NCI-H510A treated with DMSO at 0.1 percent for 48 hours (cell line): ENCODE results near the gene EPHA3.

Experiments
- DNase-seq: peaks from one replicate; lab custom pipeline; 2025; lab: John Stamatoyannopoulos, UW

The EPHA3 gene

GRCh38 chr3:89107461-89108290 lies at the start of gene EPHA3:
TSS of gene EPHA3 (plus strand) at chr3:89107621. CDS start at chr3:89107749, 128 bp downstream.
- DNase-seq: peak; percentile 0

DNA sequence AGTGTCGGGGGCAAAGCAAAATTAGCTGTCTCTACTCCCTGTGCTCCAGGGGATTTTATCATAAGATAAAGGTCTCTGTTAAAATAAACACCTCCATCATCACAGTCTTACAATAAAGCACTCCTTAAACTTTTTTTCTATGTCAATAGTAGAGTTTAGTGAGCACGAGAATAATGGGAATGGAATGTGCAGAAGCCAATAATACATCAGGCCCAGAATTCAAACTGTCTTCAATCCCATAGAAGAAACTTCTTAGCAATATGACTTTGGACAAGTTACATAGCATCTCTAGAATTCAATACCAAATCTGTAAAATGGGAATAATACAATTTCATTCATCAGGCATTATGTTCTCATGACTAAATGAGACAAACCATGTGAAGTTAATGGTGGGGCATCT lies 49.0 kb upstream of the EPHA3 start:
- no peak for DNase-seq

DNA sequence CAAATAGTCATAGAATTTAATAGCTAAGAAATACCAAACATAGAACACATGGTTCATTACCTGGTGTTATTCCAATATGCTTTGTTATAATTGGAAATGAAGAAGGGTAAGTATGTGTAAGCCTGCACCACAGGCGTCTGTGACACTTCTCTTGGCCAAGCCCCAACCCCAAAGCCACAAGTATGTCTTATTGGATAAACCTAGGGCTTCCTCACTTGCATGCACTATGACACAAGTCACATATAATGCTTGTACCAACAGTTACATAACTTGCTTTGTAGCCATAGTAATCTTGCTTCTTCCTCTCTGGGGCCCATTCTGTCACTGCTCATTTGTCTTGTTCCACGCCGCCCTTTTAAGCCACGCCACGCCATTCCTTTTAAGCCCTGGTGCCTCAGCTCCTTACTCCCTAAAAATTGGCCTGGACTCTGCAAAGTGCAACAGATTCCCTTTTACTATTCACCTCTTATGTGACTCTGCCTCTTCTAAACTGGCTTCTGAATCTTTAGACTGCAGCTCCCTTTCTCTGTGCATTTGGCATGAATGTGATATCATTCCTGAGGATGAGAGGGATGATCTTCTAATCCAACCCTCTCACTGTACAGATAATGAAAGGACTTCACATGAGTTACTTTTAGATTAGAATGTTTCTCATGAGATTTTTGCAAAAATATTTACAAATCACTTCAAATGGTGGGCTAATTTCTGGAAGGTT lies 48.1 kb upstream of the EPHA3 start:
- DNase-seq: no peak

- DNase-seq: no peak
Observed at GRCh38 chr3:89061259-89061658, 46.2 kb upstream of the EPHA3 start.

DNA sequence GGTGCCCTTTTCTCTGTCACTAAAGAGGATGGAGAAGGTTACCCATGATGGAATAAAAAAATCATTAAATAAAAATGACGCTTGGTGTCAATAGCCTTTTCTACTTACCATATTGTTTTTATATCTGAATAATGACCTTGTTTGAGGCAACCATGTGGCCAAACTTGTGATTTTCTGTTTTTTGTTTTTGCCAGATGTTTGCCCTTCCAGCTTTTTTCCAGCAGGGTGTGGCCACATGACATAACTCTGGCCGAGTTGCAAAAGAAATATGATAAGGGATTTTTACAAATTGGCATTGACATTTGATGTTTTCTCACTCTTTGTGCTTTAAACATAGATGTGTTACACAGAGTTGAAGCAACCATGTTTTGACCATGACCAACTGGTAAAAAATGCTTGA lies 39.7 kb upstream of the EPHA3 start:
- DNase-seq: no peak

DNA sequence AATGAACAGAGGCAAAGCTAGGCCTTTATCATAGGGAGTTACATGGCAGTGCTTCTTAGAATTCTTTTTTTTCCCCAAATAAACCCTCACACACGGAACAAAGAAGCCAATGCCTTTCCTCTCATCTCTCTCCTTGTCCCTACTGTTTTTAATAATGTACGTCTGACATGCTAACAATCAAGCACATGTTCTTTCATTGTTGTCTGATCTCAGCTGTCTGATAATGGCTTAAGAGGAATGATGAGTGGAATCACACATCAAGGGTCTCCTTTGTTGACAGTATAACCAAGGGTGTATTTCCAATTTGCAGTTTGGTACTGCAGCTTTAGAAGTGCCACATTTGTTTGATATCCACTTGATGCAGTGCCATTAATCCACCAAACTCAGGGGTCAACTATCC lies 34.8 kb upstream of the EPHA3 start:
- no peak for DNase-seq

DNA sequence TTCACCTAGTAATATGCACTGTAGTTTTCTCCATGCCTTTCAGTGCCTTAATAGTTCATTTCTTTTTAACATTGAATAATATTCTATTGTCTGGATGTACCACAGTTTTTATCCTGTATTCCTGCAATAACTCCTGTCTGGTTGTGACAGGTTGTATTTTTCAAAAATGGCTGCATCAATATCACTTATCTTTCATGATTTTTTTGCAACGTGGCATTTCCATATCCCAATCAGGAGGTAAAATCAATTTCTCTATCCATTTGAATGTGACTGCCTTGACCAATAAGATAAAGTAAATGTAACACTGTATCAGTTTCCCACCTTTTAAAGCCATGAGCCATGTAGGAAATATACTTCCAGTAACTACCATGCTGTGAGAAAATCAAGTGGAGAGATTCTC lies 27.5 kb upstream of the EPHA3 start:
- no peak for DNase-seq

DNA sequence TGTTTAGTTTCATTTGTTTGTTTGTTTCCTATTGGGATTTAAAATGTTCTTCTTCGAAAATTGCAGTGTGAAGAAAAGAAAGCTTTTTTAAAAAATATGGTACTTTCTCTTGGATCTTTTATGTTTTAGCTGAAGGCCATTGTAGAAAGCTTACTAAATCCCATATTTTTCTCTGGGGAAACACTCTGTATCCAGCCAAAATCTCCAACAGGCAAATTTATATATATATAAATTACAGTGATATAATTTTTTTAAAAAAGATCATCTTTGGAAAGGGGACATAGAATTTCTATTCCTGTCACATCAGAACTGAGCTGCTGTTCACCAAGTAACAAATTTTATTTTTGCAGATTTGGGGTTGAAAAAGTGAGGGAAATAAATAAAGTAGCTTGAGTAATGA lies 19.6 kb upstream of the EPHA3 start:
- no peak for DNase-seq

DNA sequence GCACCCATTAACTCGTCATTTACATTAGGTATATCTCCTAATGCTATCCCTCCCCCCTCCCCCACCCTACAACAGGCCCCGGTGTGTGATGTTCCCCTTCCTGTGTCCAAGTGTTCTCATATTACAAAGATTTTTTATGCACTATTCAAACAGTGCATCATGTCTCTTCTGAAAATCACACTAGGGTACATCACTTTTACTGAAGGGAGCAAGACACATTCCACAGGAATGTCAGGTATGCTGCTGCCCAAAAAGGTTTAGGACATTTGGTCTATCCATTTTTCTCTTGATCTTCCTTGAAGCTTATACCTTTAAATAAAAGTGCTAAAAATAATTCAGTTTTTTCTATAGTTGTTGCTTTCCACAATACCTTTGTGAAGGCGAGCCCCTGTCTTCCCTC lies 9.2 kb upstream of the EPHA3 start:
- DNase-seq: no peak

- peak; percentile 0 for DNase-seq
Observed at GRCh38 chr3:89098964-89099585, 8.3 kb upstream of the EPHA3 start.

DNA sequence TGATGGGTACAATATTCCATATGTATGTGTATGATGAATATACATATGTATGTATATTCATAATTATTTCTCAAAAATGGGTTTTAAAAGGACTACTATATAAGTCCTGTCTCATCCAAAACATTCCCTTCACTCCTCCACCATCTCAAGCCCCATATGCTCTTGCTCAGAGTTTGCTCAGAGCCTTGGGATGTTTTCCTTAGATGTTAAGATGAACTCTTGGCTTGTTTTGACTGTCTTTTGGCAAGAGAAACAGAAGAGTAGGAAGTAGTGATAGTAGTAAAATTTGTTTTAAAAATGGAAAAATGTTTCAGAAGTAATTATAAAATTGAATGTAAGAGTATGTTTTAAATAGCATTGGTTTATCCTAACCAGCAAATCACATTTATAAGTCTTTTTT lies 6.2 kb upstream of the EPHA3 start:
- no peak for DNase-seq

DNA sequence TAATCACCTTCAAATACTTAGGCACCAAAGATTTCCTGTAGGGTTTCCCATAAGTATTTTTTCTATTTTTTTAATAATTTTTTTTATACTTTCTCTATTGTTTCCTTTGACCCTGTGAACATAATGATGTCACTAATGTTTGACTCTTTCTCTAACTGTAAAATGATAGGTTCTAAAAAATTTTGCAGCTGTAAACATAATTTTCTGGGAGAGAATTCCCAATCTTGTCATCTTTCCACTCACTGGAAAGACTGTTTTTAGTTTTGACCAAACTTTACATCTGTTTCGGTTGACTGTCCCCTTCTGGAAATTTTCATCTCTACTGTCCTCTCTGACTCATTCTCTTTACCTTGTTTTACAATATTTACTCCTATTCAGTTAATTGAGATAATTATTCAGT lies 5.5 kb upstream of the EPHA3 start:
- DNase-seq: no peak

DNA sequence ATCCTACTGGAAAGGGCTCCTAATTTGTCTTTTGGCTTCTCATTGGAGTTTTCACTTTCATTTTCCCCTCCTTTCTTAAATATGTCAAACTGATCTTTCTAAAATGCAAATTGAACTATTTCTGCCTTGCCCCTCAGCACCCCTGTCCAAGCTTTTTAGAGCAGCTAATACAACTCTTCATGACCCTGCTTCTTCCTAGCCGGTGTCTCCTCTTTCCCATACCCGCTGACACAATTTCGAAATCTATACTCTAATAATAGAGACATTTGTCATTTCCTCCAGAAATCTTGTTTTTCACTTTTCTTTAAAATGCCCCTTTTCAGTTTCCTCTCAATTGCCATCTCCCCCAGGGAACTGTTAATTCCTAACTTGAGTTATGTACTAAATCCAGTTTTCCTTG lies 2.9 kb upstream of the EPHA3 start:
- DNase-seq: no peak

- no peak for DNase-seq
Observed at GRCh38 chr3:89105503-89105902, 1.9 kb upstream of the EPHA3 start.

DNA sequence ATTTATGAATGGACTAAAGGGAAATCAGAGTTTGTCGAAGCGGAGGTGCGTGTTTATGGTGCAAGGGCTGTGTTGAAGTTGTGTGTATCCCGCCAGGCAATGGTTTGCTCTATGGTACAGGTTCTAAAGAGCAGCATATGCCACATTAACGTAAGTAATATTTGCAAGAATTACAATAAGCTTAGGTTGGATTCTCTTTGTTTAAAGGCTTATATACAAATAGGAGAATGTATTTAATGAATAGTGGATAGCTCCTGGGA lies 800 bp downstream of the EPHA3 start:
- no peak for DNase-seq

GRCh38 chr3:89113344-89113743 lies 5.9 kb downstream of the EPHA3 start:
- no peak for DNase-seq

GRCh38 chr3:89113893-89114840 lies 6.7 kb downstream of the EPHA3 start:
- peak; percentile 4 for DNase-seq

DNA sequence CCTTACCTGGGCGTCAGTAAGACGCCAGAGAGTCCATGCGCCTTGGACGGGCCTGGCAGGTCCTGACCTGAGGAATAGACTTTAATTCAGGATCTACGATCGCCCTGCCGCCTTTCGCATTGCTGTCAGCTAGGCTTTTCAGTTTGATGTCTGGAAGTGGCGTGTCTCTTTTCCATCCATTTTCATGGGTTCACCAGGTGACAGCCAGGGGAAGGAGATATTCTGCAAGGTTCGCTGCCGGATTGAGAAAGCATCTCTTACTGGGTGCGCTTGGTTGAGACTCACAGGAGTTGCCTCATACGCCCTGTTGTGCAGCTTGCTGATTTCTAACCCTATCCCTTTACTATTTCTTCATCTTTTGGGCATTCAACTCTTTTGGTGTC lies 7.4 kb downstream of the EPHA3 start:
- no peak for DNase-seq

- DNase-seq: no peak
Observed at GRCh38 chr3:89116476-89116875, 9.1 kb downstream of the EPHA3 start.

DNA sequence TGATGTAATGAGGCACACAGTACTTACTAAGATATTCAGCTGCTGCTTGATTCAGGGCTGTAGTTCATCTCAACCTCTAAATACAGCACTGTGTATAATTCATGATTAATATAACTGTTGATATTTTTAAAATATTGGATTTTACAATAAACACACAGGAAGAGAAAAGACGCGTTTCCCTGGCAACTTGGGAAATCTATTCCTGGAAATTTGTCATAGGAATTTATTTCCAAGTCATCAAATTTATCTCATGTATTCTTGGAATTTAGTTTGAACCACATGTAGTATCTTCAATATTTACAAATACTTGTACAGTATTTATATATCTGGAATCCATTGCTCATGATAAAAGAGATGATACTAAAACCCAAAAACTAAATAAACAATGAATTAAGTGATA lies 30.6 kb downstream of the EPHA3 start:
- DNase-seq: no peak

- DNase-seq: no peak
Observed at GRCh38 chr3:89139870-89140269, 32.4 kb downstream of the EPHA3 start.

DNA sequence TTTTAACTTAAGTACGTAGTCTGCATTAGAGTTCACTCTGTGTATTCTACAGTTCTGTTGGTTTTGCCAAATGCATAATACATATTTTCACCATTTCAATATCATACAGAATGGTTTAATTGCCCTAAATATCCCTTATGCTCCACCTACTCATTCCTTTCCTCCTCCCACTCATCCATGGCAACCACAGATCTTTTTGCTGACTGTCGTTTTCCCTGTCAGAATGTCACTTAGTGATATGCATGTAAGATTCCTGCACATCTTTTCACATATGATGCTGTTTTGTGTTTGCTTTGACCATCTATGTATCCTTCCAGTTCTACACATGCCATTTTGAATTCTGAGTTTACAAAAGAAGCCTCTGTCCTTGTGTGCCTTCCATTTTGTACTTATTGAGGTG lies 36.7 kb downstream of the EPHA3 start:
- no peak for DNase-seq
